ENCODE data around the gene TCN1. TPM values are rescaled to one million over a fixed set of nuclear protein-coding genes. Genes with fewer than 3 reads are reported as not detected.

TCN1 gene
- total RNA-seq = not detected in 2 replicates

DNA sequence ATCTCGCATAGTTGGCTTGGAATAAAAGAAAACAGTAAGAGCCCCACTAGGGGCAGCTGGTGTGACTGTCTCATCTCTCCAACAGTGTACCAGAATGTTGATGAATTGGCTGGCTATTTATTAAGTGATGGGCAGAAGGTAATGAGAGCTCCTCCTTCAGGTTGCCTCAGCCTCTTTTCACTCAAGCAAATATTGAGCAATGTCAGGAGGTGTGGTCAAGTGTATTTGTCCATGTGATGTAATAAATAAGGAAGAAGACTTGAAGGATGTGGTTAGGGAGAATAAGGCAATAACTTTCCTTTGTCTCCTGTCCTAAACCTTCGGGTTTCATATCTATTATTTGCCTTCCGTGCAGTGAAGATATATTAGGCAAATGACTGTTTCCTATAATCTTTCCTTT lies at the start of gene TCN1:
Gene TCN1, minus strand, starts transcription at position 91 of the 400 bp plus-strand sequence. Its CDS starts 17 bp downstream, at position 74.

DNA sequence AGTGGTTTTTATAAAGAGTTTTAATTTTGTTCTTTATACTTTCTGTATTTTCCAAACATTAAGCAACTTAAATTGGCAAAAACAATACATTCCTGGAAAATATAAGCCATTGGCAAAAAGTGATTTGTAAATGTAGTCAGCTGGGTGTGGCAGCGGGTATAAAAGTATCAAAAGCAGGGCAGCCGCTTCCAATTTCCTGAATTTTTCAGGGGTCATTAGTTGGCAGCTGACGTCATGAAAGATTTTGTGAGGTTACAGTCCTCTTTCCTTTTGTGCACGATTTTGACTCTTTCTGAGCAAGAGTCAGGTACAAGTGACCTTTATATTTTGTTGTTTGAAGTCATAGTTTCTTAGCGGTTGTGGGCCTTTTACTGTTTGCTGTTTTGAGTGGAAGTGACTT lies 12.3 kb upstream of the TCN1 start, which contains the start of gene OOSP3:
Gene OOSP3, plus strand, starts transcription at position 208 of the 400 bp plus-strand sequence. Its CDS starts 27 bp downstream, at position 235.

DNA sequence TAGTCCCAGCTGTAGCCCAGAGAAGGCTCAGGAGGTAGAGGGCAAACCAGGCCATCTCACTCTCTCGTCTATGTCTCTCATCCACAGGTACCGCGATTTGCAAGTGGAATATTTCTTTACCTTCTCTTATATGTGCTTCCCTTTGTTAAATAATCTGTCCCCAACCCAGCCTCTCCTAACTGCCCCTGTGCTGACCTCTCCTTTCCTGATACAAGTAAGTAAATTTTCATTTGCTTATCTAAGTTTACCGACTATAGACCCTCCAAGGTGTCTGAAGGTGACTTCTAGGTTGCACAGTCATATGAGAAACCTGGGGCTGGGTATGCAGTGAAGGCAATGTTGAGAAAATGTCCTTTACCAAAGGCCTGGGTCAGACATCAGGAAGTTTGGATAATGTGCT lies 20.9 kb downstream of the TCN1 start, which contains the start of gene CBLIF:
Gene CBLIF, minus strand, starts transcription at position 101 of the 400 bp plus-strand sequence. Its CDS starts 46 bp downstream, at position 55.

GRCh38 chr11:59810189-59810910 lies 55.9 kb downstream of the TCN1 start, which contains the start of gene MRPL16:
TSS of gene MRPL16 (minus strand) at chr11:59810778. CDS start at chr11:59810658, 120 bp downstream.

Other genes with a start within 250 kb of the TCN1 start
- gene PATL1, start 197.4 kb downstream of the TCN1 start, total RNA-seq = 9.2 and 11.9 TPM in 2 replicates
- gene OR10V1, start 152.6 kb downstream of the TCN1 start, total RNA-seq = not detected in 2 replicates
- 17.6 and 21.7 TPM in 2 replicates for gene STX3, start 111.1 kb downstream of the TCN1 start, total RNA-seq
- 40.9 and 43.7 TPM in 2 replicates for gene MRPL16, start 55.7 kb downstream of the TCN1 start, total RNA-seq
- gene CBLIF, start 21.0 kb downstream of the TCN1 start, total RNA-seq = not detected in 2 replicates
- gene OOSP3, start 12.3 kb upstream of the TCN1 start, total RNA-seq = not detected in 2 replicates
- not detected in 2 replicates for gene OOSP1, start 71.9 kb upstream of the TCN1 start, total RNA-seq
- not detected in 2 replicates for gene OOSP4A, start 97.5 kb upstream of the TCN1 start, total RNA-seq
- not detected in 2 replicates for gene OOSP4B, start 150.7 kb upstream of the TCN1 start, total RNA-seq
- gene OOSP2, start 173.9 kb upstream of the TCN1 start, total RNA-seq = not detected in 2 replicates
- gene MS4A3, start 190.2 kb upstream of the TCN1 start, total RNA-seq = not detected in 2 replicates
- not detected in 2 replicates for gene MS4A2, start 222.2 kb upstream of the TCN1 start, total RNA-seq

All from subcutaneous preadipocyte (primary cell).